Thymus (tissue), 11 donors: Measurements from ENCODE around the gene PSME2. TPM values are rescaled to one million over a fixed set of nuclear protein-coding genes. Genes with fewer than 3 reads are reported as not detected.

Experiments used
- DNase-seq, 9 donors: peaks; one replicate each; pipeline ENCODE4 v3.0.0-alpha.2; 2013; ENCODE audit warnings: low spot score in 9 of 9, low read depth in 6 of 9, missing footprints in 1 of 9
- H3K27ac ChIP-seq, 2 donors: one replicate each; pipeline ENCODE4 v1.5.1; 2013; ENCODE audit warnings: control low read depth in 1 of 2, low read depth in 1 of 2, low read length in 1 of 2, mild to moderate bottlenecking in 1 of 2, moderate library complexity in 1 of 2
- H3K27me3 ChIP-seq, 2 donors: one replicate each; pipeline ENCODE4 v1.5.1; 2013; ENCODE audit warnings: low read length in 1 of 2; ENCODE audit not compliant: control insufficient read depth in 2 of 2, insufficient read depth in 1 of 2
- H3K36me3 ChIP-seq, 2 donors: one replicate each; pipeline ENCODE4 v1.5.1; 2013; ENCODE audit warnings: low read length in 1 of 2, mild to moderate bottlenecking in 1 of 2, moderate library complexity in 1 of 2; ENCODE audit not compliant: control insufficient read depth in 2 of 2, insufficient read depth in 2 of 2
- H3K4me1 ChIP-seq, 2 donors: one replicate each; pipeline ENCODE4 v1.5.1; 2013; ENCODE audit warnings: low read length in 2 of 2; ENCODE audit not compliant: control insufficient read depth in 2 of 2, insufficient read depth in 2 of 2
- H3K4me3 ChIP-seq, 2 donors: one replicate each; pipeline ENCODE4 v1.5.1; 2013; ENCODE audit warnings: low read length in 2 of 2, control low read depth in 1 of 2, mild to moderate bottlenecking in 1 of 2
- H3K9me3 ChIP-seq, 2 donors: one replicate each; pipeline ENCODE4 v1.5.1; 2013; ENCODE audit warnings: low read length in 1 of 2, mild to moderate bottlenecking in 1 of 2; ENCODE audit not compliant: control insufficient read depth in 2 of 2, insufficient read depth in 1 of 2
- WGBS: extraction: QIAGEN DNeasy Blood & Tissue Kit; methylation state at CpG from one replicate; pipeline ENCODE4 v1.1.7; 2013; 5-methylcytosine and 5-hydroxymethylcytosine counted together
- polyA plus RNA-seq: library from polyadenylated mRNA; stranded (reverse); fragments of 200-250 nt; gene quantifications from one replicate; pipeline ENCODE4 v1.2.3, GENCODE V29; 2013
- total RNA-seq: library from RNA; stranded (reverse); fragments of 120-200 nt; gene quantifications from one replicate; pipeline ENCODE4 v1.2.4, GENCODE V29; 2013
- donor health status: healthy.

The PSME2 gene
- total and polyA plus RNA-seq, 2 donors, result 387 to 420 TPM

DNA sequence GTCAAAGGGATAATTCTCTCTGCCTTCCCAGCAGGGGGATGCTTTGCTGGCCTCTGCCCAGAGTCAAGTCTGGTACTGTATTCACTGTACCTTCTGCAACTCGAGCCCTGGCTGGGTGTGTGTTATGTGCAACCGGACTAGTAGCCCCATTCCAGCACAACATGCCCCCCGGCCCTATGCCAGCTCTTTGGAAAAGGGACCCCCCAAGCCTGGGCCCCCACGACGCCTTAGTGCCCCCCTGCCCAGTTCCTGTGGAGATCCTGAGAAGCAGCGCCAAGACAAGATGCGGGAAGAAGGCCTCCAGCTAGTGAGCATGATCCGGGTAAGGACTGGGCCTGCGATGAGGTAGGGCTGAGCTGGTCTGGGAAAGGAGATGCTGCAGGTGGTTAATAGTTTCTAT, 4.2 kb upstream of the PSME2 start:
- 99% methylated on average over 9 of the region's 9 CpGs for WGBS

DNA sequence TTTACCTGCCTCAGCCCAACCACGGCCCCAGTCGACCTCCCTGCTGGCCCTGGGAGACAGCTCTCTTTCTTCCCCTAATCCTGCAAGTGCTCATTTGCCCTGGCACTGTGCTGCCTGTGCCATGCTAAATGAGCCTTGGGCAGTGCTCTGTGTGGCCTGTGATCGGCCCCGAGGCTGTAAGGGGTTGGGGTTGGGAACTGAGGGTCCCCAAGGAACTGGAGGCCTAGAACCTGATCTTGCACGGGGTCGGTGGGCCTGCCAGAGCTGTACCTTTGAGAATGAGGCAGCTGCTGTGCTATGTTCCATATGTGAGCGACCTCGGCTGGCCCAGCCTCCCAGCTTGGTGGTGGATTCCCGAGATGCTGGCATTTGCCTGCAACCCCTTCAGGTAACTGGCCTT, 3.7 kb upstream of the PSME2 start:
- H3K9me3 ChIP-seq, result no peaks in the 10 kb centered on the region
- H3K27ac ChIP-seq, result no peak overlapping the region
- DNase-seq, result no peak
- H3K4me1 ChIP-seq, result peaks cover 21 to 23% of the 10 kb centered on the region in 2 donors
- no peak overlapping the region for H3K4me3 ChIP-seq
- H3K27me3 ChIP-seq, result no peaks in the 10 kb centered on the region
- WGBS, result 98% methylated on average over 9 of the region's 9 CpGs
- H3K36me3 ChIP-seq, result peaks cover 48 to 59% of the 10 kb centered on the region in 2 donors

More for the DNA sequence above, 4.2 kb upstream of the PSME2 start:
- peaks cover 16 to 18% of the 10 kb centered on the region in 2 donors for H3K4me1 ChIP-seq
- H3K4me3 ChIP-seq, result no peak overlapping the region
- no peaks in the 10 kb centered on the region for H3K27me3 ChIP-seq
- H3K27ac ChIP-seq, result no peak overlapping the region
- no peaks in the 10 kb centered on the region for H3K9me3 ChIP-seq
- H3K36me3 ChIP-seq, result peaks cover 53 to 61% of the 10 kb centered on the region in 2 donors
- DNase-seq, result no peak

DNA sequence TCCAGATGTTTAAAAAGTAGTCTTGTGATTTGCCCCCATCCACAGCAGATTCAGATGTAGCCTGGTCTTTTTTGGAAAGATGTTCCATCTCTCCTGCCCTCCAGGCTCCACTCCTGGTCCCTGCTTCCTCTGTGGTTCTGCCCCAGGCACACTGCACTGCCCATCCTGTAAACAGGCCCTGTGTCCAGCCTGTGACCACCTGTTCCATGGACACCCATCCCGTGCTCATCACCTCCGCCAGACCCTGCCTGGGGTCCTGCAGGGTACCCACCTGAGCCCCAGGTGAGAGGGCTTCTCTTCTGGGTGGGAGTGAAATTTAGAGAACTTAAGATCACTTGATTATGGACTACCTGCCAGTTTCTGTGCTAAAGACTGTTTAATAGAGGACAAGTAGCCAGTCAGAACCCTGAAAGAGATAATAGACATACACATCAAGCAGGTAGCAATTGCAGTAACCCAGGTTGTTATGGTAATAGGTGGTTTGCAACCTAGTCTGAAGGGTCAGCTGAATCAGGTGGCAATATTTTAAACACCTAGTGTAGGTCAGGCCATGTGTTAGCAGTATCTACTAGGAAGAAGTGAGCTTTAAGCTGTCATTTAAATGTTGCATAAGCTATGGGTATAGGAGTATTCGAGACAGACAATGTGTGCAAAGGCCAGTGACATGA, 3.0 kb upstream of the PSME2 start:
- Histone ChIP-seq H3K27me3 (no peaks in the 10 kb centered on the region), H3K27ac (no peak overlapping the region), H3K9me3 (no peaks in the 10 kb centered on the region), H3K36me3 (peaks cover 41 to 58% of the 10 kb centered on the region in 2 donors), H3K4me3 (no peak overlapping the region), H3K4me1 (peaks cover 22 to 27% of the 10 kb centered on the region in 2 donors)
- WGBS, result 98% methylated on average over 3 of the region's 3 CpGs
- no peak for DNase-seq

DNA sequence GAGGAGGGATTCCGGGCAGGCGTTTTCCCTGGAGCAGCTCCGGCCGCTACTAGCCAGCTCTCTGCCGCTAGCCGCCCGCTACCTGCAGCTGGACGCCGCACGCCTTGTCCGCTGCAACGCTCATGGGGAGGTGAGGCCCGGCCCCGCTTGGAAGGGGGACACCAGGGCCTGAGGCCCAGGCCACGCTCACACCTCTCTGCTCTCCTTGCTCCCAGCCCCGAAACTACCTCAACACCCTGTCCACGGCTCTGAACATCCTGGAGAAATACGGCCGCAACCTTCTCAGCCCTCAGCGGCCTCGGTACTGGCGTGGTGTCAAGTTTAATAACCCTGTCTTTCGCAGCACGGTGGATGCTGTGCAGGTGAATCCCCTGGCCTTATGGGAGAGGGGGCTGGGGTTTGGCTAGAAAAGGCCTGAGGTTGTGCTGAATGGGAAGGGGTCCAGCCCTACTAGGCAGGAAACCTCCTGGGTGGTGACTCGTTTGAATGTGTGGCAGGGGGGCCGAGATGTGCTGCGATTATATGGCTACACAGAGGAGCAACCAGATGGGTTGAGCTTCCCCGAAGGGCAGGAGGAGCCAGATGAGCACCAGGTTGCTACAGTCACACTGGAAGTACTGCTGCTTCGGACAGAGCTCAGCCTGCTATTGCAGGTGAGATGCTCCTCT, 1.5 kb upstream of the PSME2 start:
- Histone ChIP-seq H3K27me3 (no peaks in the 10 kb centered on the region), H3K9me3 (no peaks in the 10 kb centered on the region), H3K27ac (peak overlapping the region in 1 of 2 donors; percentile 70), H3K36me3 (peaks cover 46 to 68% of the 10 kb centered on the region in 2 donors), H3K4me3 (peak overlapping the region; percentile 78 to 90), H3K4me1 (peaks cover 22 to 31% of the 10 kb centered on the region in 2 donors)
- 10% methylated on average over 29 of the region's 29 CpGs for WGBS
- no peak for DNase-seq

DNA sequence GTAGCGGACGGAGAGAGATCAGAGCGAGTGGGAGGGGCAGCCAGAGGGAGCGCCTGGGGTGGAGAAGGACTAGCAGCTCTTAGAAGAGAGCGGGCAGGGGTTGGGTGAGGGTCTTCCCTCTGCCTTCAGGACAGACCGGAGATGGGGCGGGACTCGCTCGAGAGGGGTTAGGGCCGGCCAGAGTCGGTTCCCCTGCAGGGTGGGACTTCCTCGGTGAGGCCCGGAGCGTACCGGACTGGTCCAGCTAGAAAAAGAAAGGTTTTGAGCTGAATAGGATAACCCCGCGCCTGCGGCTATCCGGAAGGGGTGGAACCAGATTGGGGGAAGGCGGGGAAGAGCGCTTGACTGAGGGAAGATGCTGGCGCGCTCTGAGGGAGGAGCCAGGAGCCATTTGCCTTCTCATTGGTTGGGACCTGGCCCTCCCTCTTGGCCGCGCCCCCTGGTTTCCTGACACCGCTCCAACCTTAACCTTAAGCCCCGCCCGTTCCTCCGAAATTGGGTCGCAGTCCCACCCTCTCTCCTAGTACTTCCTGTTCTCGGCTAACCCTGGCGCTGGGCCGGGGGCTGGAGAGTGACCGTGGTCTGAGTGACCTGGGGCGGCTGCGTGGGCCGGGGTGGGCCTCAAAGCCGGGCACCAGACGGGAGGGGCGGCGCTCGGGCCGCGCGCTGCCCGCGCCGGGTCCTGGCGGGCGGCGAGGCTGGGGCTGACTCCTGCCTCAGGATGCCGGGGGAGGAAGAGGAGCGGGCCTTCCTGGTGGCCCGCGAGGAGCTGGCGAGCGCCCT, 759 bp upstream of the PSME2 start, which contains the start of gene RNF31:
TSS of gene RNF31 (plus strand) at position 521 of the 783 bp plus-strand sequence. CDS start at position 722, 201 bp downstream.
- Histone ChIP-seq H3K27me3 (no peaks in the 10 kb centered on the region), H3K36me3 (peaks cover 42 to 65% of the 10 kb centered on the region in 2 donors), H3K4me3 (peak within 1 kb of the TSS; percentile 78 to 90), H3K27ac (peak within 1 kb of the TSS; percentile 95 to 98), H3K9me3 (no peaks in the 10 kb centered on the region), H3K4me1 (peaks cover 23 to 32% of the 10 kb centered on the region in 2 donors)
- WGBS, result under 1% methylated on average over 57 of the region's 57 CpGs
- DNase-seq, result peak; percentile 95 to 99 (median 97)

DNA sequence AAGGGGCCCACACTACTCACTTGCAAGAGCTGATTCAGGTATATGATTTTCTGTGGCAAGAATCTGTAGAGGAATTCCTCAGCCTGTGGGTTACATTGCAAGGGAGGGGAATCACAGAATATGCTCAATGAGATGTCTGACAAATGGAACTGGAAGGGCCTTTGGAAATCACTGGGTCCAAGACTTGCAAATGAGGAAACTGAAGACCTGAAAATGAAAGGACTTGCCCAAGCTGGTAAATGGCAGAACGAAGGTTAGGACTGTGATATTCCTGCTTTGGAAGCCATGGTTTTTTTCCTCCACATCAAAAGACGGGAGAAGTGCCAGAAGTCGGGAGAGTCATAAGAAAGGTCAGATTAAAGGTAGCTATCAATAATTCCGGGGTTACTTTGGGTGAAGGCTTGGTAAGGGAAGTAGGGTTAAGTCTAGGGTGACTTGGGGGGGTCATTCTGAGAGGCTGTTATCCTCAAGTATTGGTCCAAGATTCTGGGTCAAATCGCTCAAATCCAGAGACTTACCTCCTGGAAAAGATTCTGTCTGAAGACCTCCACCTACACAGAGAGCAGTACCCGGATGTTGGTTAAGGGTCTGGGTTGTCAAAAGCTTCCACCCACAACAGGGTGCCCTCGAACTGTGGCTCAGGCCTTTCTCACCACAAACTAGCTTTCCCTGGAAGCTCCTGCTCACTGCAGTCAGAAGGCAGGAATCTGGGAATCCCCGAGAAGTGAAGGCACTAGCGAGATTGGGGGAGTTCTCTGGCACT, 539 bp downstream of the PSME2 start:
- Histone ChIP-seq H3K27ac (peak overlapping the region; percentile 95 to 98), H3K9me3 (peaks cover 0 to 10% of the 10 kb centered on the region in 2 donors), H3K4me3 (peak overlapping the region; percentile 78 to 90), H3K4me1 (peaks cover 27 to 38% of the 10 kb centered on the region in 2 donors), H3K36me3 (peaks cover 29 to 52% of the 10 kb centered on the region in 2 donors), H3K27me3 (no peaks in the 10 kb centered on the region)
- peak in 1 of 9 donors; percentile 54 for DNase-seq
- WGBS, result 22% methylated on average over 9 of the region's 9 CpGs

DNA sequence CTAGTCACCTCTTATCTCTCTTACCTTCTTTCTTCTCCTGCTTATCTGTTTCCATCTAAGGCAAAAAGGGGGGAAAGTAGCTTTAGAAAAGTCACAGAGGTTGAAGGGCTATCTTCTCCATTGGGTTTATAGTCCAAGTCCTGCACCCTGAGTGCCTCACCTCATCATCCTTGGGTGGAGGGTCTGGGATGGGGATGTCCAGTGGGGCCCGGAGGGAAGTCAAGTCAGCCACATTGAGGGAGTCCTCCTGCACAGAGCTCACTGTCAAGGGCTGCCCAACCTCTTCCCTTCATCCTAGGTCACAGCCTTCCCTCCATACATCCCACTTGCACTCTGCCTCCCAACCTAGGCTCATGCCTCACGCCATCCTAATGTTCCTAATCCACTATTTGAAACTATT, 1.2 kb downstream of the PSME2 start:
- Histone ChIP-seq H3K4me3 (no peak overlapping the region), H3K36me3 (peaks cover 22 to 46% of the 10 kb centered on the region in 2 donors), H3K27me3 (no peaks in the 10 kb centered on the region), H3K27ac (no peak overlapping the region), H3K9me3 (peaks cover 0 to 12% of the 10 kb centered on the region in 2 donors), H3K4me1 (peaks cover 27 to 44% of the 10 kb centered on the region in 2 donors)
- 99% methylated on average over 2 of the region's 2 CpGs for WGBS
- DNase-seq, result no peak

DNA sequence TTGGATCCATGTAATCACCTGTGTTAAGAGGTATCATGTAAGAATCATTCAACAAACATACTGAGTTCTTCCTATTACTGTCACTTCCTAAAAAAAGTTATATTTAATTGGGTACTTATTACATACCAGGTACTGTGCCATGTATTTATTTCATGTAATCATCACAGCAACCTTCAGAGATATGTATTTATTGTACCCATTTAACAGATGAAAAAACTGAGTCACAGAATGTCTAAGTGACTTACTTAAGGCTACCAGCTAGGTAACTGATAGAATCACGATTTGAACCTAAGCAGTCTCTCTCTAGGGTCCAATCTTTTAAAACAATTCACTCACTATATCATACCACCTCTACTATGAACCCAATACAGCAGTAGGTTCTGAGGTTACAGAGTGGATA, 2.0 kb downstream of the PSME2 start:
- Histone ChIP-seq H3K27me3 (no peaks in the 10 kb centered on the region), H3K4me3 (no peak overlapping the region), H3K9me3 (peaks cover 0 to 12% of the 10 kb centered on the region in 2 donors), H3K27ac (no peak overlapping the region), H3K36me3 (peaks cover 15 to 41% of the 10 kb centered on the region in 2 donors), H3K4me1 (peaks cover 27 to 49% of the 10 kb centered on the region in 2 donors)
- no peak for DNase-seq
- 99% methylated on average over 1 of the region's 1 CpG for WGBS
